Thoracic aorta (tissue), 2 donors: ENCODE data around the gene IGSF10. TPM values are rescaled to one million over a fixed set of nuclear protein-coding genes. Genes with fewer than 3 reads are reported as not detected.

ENCODE experiments used
- ATAC-seq: fragments of 150-250 bp; one replicate; pipeline ENCODE4 v1.8.0; 2017; ENCODE audit warnings: low read depth; ENCODE audit not compliant: insufficient number of reproducible peaks, low FRiP score
- DNase-seq: peaks from one replicate; pipeline ENCODE4 v3.0.0-alpha.2; 2020; ENCODE audit warnings: low spot score
- H3K27ac ChIP-seq, 2 donors: fragments of 200-600 bp; sonication (generic); 1 replicate in 1 of 2; 2 replicates in 1 of 2; pipeline ENCODE4 v1.5.1; 2016; ENCODE audit warnings: mild to moderate bottlenecking in 2 of 2, moderate library complexity in 2 of 2
- H3K27me3 ChIP-seq: fragments of 200-600 bp; sonication (generic); replicated peaks from 2 replicates; pipeline ENCODE4 v1.6.0; 2016; ENCODE audit warnings: mild to moderate bottlenecking; ENCODE audit not compliant: insufficient read depth
- H3K36me3 ChIP-seq: fragments of 200-600 bp; sonication (generic); one replicate; pipeline ENCODE4 v1.5.1; 2016
- H3K4me1 ChIP-seq, 2 donors: fragments of 200-600 bp; sonication (generic); 1 replicate in 1 of 2; 2 replicates in 1 of 2; pipeline versions ENCODE4 v1.5.1 to v1.6.0; 2016; ENCODE audit warnings: low read depth in 2 of 2, mild to moderate bottlenecking in 1 of 2; ENCODE audit not compliant: control insufficient read depth in 1 of 2
- H3K4me3 ChIP-seq: fragments of 200-600 bp; sonication (generic); 2 replicates; pipeline ENCODE4 v1.5.1; 2016; ENCODE audit warnings: mild to moderate bottlenecking
- H3K9me3 ChIP-seq: fragments of 200-600 bp; sonication (generic); 2 replicates; pipeline ENCODE4 v1.5.1; 2016
- total RNA-seq, 2 donors: library from RNA; depleted of rRNA; stranded (reverse); fragments of >200 nt; gene quantifications; one replicate each; pipeline versions ENCODE4 v1.1.0 to v1.2.3, GENCODE V29; 2016
- TF ChIP-seq, protein P1 (sequence below): fragments of 200-600 bp; sonication (generic); IDR thresholded peaks from one replicate; pipeline ENCODE4 v1.5.1; 2019; ENCODE audit warnings: antibody characterized with exemption

Gene IGSF10
- total RNA-seq, 2 donors from 2014 or later: 5.3 to 34.6 TPM

DNA sequence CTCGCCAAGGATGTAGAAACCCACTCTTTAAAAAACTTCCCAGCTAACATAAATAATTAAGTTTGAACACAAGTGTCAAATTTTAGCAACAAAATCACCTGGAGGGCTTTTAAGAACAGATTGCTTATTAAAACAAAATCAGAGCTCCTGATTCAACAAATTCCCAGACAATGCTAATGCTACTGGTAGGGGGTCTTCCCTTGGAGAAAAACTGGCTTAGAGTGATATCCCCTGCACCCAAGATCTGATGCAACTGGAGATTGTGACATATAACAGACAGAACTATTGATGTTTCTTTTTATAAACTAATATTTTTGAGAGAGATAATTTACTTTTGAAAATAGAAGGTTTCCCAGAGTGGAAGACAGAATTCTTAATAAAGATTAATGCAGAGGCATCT lies 19.9 kb downstream of the IGSF10 start:
- H3K9me3 ChIP-seq: no peaks in the 10 kb centered on the region
- no peaks in the 10 kb centered on the region for H3K36me3 ChIP-seq
- ATAC-seq (no peak), DNase-seq (no peak)
- TF ChIP-seq, protein P1, sequence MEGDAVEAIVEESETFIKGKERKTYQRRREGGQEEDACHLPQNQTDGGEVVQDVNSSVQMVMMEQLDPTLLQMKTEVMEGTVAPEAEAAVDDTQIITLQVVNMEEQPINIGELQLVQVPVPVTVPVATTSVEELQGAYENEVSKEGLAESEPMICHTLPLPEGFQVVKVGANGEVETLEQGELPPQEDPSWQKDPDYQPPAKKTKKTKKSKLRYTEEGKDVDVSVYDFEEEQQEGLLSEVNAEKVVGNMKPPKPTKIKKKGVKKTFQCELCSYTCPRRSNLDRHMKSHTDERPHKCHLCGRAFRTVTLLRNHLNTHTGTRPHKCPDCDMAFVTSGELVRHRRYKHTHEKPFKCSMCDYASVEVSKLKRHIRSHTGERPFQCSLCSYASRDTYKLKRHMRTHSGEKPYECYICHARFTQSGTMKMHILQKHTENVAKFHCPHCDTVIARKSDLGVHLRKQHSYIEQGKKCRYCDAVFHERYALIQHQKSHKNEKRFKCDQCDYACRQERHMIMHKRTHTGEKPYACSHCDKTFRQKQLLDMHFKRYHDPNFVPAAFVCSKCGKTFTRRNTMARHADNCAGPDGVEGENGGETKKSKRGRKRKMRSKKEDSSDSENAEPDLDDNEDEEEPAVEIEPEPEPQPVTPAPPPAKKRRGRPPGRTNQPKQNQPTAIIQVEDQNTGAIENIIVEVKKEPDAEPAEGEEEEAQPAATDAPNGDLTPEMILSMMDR: no peak
- no peak overlapping the region for H3K4me3 ChIP-seq
- H3K4me1 ChIP-seq: peaks cover 0 to 11% of the 10 kb centered on the region in 2 donors
- no peak overlapping the region for H3K27ac ChIP-seq
- no peaks in the 10 kb centered on the region for H3K27me3 ChIP-seq

DNA sequence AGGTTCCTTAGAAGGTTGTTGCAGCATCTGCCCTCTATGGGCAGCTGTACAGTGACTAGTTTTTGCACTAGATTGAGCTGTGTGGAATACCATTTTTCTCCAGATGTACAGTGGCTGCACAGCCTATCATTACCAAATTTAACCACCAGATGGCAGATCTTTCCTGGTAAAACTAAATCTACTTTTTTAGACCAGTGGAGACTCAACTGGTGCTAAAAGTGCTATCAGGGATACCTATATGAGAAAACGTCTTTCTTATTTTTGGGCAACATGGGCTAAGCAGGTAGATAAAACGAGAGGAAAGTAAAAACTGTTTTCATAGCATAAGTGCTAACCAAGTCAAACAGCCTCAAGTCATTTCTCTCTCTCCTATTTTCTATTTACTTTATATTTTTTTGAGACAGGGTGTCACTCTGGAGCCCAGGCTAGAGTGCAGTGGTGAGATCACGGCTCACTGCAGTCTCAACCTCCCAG lies 21.2 kb downstream of the IGSF10 start:
- TF ChIP-seq, protein P1: peak; percentile 82
- no peaks in the 10 kb centered on the region for H3K9me3 ChIP-seq
- no peak for DNase-seq
- H3K36me3 ChIP-seq: no peaks in the 10 kb centered on the region
- H3K27ac ChIP-seq: no peak overlapping the region
- peak; percentile 54 for ATAC-seq
- H3K27me3 ChIP-seq: no peaks in the 10 kb centered on the region
- peaks cover 0 to 2% of the 10 kb centered on the region in 2 donors for H3K4me1 ChIP-seq
- H3K4me3 ChIP-seq: no peak overlapping the region

DNA sequence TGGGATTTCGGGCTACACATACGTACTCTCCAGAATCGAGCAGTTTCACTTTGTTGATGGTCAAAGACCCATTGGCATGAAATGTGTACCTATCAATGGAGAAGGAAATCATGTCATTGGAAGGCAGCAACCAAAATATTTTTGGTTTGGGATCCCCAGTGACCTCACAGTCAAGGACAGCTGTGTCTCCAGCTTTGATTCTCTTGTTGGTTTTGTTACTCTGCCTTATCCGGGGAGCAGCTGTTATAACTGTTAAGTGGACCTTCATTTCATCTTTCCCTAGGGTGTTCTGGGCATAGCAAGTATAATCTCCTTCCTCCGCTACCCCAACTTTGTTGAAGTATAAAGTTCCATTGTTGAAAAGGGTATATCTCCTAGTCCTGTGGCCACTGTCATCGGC lies 23.0 kb downstream of the IGSF10 start:
- no peak for ATAC-seq
- no peaks in the 10 kb centered on the region for H3K36me3 ChIP-seq

DNA sequence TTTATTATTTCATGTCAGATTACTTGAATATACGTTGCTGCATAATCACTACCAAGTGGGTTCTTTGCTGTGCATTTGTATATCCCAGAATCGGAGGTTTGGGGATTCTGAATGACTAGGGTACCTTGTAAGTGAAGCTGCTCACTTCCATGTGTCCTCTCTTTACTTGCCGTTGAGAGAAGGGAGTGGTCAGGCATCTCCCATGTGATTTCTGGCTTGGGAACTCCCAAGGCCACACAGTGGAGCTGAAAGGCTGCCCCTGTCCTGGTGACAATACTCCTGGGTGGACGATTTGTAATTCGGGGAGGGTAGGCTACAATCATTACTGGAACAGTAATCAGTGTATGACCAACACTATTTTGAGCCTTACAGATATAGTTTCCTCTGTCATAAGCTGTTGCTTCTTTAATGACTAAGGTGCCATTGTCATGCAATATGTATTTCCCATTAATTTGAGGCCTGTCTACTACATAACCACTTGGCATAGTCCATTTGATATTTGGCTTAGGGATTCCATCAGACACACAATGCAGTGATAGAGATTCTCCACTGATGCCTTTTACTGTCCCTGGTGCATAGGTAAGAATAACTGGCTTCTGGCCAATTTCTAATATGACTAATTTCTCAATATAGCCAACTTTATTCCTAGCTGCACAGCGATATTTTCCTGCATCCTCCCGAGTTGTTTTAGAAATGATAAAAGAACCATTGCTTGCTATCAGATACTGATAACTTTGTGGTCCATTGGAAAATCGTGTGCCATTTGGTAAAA lies 24.0 kb downstream of the IGSF10 start:
- no peaks in the 10 kb centered on the region for H3K9me3 ChIP-seq
- peaks cover 0 to 10% of the 10 kb centered on the region in 2 donors for H3K4me1 ChIP-seq
- TF ChIP-seq, protein P1: no peak
- H3K36me3 ChIP-seq: no peaks in the 10 kb centered on the region
- ATAC-seq (no peak), DNase-seq (no peak)
- no peak overlapping the region for H3K27ac ChIP-seq
- no peak overlapping the region for H3K4me3 ChIP-seq
- no peaks in the 10 kb centered on the region for H3K27me3 ChIP-seq

More for the DNA sequence above, 23.0 kb downstream of the IGSF10 start:
- DNase-seq: no peak
- no peaks in the 10 kb centered on the region for H3K9me3 ChIP-seq
- no peak overlapping the region for H3K4me3 ChIP-seq
- H3K27me3 ChIP-seq: no peaks in the 10 kb centered on the region
- H3K27ac ChIP-seq: no peak overlapping the region
- H3K4me1 ChIP-seq: peaks cover 0 to 10% of the 10 kb centered on the region in 2 donors
- TF ChIP-seq, protein P1: no peak

DNA sequence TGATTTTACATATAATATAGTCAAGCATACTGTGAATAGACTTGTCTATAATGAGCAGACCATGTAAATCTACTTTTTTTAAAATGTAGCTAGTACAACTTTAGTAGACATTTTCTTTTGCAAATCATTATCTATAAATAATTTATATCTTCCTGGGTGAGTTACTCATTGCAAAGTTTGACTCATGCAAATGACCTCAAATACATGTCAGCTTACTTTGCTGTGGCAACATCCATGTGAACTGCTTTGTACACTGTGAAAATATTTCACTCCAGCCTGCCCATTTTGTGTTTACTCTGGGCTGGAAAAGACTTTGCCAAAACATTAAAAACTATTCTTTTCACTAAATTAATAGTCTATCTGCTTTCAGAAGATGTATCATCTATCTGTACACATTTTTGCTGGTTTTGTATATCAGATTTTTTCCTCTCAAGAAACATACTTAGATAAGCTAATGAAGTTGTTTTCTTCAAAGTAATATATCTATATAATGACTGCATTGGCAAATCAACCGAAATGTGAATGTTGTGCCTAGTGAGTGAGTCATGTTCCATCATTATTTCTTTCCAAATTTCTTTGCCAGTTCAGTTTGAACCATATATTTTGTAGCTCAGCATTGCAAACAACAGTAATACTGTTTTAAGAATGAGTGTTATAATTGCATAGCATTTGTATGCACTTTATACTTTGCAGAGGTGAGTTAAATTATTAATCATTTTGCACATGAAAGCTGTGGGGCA lies 26.5 kb downstream of the IGSF10 start:
- DNase-seq (no peak), ATAC-seq (no peak)
- H3K4me1 ChIP-seq: peaks cover 0 to 10% of the 10 kb centered on the region in 2 donors
- H3K36me3 ChIP-seq: no peaks in the 10 kb centered on the region
- H3K4me3 ChIP-seq: no peak overlapping the region
- H3K27ac ChIP-seq: no peak overlapping the region
- no peaks in the 10 kb centered on the region for H3K27me3 ChIP-seq
- TF ChIP-seq, protein P1: no peak
- H3K9me3 ChIP-seq: no peaks in the 10 kb centered on the region
